Measurements from ENCODE around the gene ARHGAP29.

The ARHGAP29 gene

GRCh38 chr1:94235189-94236012 lies 2.0 kb downstream of the ARHGAP29 start:
- CTCF ChIA-PET, result interaction anchor here (1.1 to 4.9 kb wide), 9 partner anchors 50 to 210 kb away, joined by 3 to 24 read pairs (median 4); no protein-coding TSS in a partner anchor
- H3K4me3 ChIP-seq (ENCODE audit: low read depth, low read length), result peak overlapping the region; percentile 83
- POLR2A ChIA-PET, result interaction anchor here (0.8 kb wide), 1 partner anchor 94 kb away, joined by 3 read pairs; no protein-coding TSS in a partner anchor
- TF ChIP-seq, protein P1, sequence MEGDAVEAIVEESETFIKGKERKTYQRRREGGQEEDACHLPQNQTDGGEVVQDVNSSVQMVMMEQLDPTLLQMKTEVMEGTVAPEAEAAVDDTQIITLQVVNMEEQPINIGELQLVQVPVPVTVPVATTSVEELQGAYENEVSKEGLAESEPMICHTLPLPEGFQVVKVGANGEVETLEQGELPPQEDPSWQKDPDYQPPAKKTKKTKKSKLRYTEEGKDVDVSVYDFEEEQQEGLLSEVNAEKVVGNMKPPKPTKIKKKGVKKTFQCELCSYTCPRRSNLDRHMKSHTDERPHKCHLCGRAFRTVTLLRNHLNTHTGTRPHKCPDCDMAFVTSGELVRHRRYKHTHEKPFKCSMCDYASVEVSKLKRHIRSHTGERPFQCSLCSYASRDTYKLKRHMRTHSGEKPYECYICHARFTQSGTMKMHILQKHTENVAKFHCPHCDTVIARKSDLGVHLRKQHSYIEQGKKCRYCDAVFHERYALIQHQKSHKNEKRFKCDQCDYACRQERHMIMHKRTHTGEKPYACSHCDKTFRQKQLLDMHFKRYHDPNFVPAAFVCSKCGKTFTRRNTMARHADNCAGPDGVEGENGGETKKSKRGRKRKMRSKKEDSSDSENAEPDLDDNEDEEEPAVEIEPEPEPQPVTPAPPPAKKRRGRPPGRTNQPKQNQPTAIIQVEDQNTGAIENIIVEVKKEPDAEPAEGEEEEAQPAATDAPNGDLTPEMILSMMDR (IDR thresholded peaks at IDR 0.05; ENCODE audit: insufficient read depth, low read length, missing control alignments), result no peak
- no peak for DNase-seq (ENCODE audit: low read depth, low spot score)

DNA sequence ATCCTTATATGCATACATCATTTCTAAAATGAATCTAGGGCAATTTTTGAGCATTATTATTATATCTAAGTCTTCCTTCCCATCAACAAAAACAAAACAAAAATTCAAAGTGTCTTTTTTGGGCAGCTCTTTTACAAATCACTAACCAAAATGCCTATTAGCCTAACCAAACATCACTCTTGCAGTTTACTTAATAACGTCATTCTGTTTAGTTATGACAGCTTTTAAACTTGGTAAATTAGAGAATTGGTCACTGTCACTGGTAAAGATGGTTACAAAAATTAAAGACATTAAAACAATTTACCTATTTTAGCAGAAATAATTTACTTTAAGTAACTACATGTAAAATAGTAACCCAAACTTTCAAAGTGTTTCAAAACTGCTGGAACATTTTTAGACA lies 2.8 kb downstream of the ARHGAP29 start:
- POLR2A ChIA-PET, result no interaction called here
- TF ChIP-seq, protein P1 (IDR thresholded peaks at IDR 0.05; ENCODE audit: insufficient read depth, low read length, missing control alignments), result no peak
- H3K4me3 ChIP-seq (ENCODE audit: low read depth, low read length), result no peak overlapping the region
- DNase-seq (ENCODE audit: low read depth, low spot score), result no peak
- CTCF ChIA-PET, result interaction anchor here (1.0 to 4.9 kb wide), 4 partner anchors 12 to 195 kb away, joined by 3 to 24 read pairs (median 9); no protein-coding TSS in a partner anchor

GRCh38 chr1:94231746-94232145 lies 5.6 kb downstream of the ARHGAP29 start:
- no peak overlapping the region for H3K4me3 ChIP-seq (ENCODE audit: low read depth, low read length)
- TF ChIP-seq, protein P1 (IDR thresholded peaks at IDR 0.05; ENCODE audit: insufficient read depth, low read length, missing control alignments), result no peak
- ChIA-PET POLR2A (no interaction called here), CTCF (no interaction called here)
- no peak for DNase-seq (ENCODE audit: low read depth, low spot score)

DNA sequence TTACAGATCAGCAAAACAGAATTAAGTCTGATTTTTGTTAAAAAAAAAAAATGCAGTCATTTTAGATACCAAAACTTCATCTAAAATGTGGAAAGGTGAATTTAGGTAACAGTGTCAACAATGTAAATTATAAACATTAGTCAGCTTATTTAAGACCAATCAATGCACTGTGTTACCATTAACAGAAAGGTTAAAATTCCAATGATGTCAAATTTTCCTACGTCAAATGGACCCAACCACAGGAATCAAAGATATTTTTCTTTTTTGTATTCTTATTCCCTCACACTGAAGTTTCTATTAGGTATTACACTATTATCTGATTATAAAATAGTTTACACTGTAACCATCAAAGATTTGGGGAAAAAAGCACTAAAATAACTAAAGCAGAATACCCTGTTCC lies 6.5 kb downstream of the ARHGAP29 start:
- DNase-seq (ENCODE audit: low read depth, low spot score), result no peak
- ChIA-PET CTCF (interaction anchor here (1.4 kb wide), 1 partner anchor 104 kb away, joined by 4 read pairs; no protein-coding TSS in a partner anchor), POLR2A (no interaction called here)
- TF ChIP-seq, protein P1 (IDR thresholded peaks at IDR 0.05; ENCODE audit: insufficient read depth, low read length, missing control alignments), result no peak
- H3K4me3 ChIP-seq (ENCODE audit: low read depth, low read length), result no peak overlapping the region

DNA sequence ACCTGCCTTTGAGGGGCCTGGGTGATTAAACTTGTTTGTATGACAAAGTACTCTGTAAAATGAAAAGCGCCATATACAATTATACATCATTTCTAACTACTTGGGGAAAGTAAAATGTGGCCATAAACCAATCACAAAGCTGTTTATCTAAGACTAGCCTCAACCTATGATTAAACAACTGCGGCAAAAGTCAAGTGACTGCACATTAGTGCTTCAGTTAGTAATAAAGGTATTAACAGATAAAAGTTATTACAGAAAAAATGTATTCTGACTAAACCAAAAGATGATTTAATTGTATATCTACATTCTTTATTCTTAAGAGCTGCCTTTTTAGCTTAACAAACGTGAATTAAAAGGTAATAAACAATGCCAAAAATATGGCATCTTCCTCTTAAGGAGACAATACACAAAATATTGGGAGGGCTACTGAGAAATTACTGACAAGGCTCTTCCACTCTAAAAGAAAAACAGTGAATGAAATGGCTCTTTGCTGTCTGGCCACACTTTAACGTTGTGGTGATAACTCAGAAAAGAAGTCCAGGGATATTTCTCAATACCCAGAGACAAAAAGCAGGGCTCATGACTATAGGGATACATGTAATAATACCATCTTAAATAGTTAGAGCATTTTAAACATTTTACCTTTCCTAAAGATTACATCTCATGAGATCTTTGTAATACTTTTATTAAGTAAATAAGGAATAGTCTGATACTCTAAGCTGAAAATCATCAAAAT lies 8.6 kb downstream of the ARHGAP29 start:
- TF ChIP-seq, protein P1 (IDR thresholded peaks at IDR 0.05; ENCODE audit: insufficient read depth, low read length, missing control alignments), result no peak
- no peak for DNase-seq (ENCODE audit: low read depth, low spot score)
- CTCF ChIA-PET, result interaction anchor here (0.8 to 2.4 kb wide), 4 partner anchors 8 to 203 kb away, joined by 3 to 9 read pairs (median 5); partner anchors contain the start of gene ARHGAP29
- no peak overlapping the region for H3K4me3 ChIP-seq (ENCODE audit: low read depth, low read length)
- POLR2A ChIA-PET, result no interaction called here

DNA sequence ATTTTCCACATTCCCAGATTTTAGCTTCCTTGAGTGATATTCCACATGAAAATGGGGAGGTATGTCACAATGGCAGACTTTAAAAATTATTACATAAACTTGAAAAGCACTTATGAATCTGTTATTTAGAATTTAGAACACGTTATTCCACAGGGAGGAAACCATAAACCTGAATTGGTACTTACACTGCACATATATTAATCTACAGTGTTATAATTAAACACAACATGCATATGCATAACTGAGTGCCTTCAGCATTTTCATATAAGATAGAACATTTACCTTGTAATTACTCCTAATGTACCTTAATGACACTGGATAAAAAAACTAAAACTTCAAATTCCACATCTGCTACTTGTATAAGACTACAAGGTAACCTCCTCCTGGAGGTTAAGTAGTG lies 9.8 kb downstream of the ARHGAP29 start:
- ChIA-PET CTCF (interaction anchor here (1.2 to 2.4 kb wide), 4 partner anchors 10 to 108 kb away, joined by 3 to 9 read pairs (median 4); partner anchors contain the start of gene ARHGAP29), POLR2A (no interaction called here)
- no peak for DNase-seq (ENCODE audit: low read depth, low spot score)
- TF ChIP-seq, protein P1 (IDR thresholded peaks at IDR 0.05; ENCODE audit: insufficient read depth, low read length, missing control alignments), result no peak
- H3K4me3 ChIP-seq (ENCODE audit: low read depth, low read length), result no peak overlapping the region

Measured in AG04449 (cell line).